Fibroblast of the aortic adventitia (primary cell): ENCODE results near the gene FSIP1. TPM values are rescaled to one million over a fixed set of nuclear protein-coding genes. Genes with fewer than 3 reads are reported as not detected.
A peak's percentile ranks its signal among the peaks of the same experiment; 100 is the strongest.

Experiments
- DNase-seq: peaks from one replicate; pipeline ENCODE4 v3.0.0-alpha.2; 2010; ENCODE audit warnings: low read depth
- H3K4me3 ChIP-seq: 2 replicates; pipeline ENCODE4 v1.5.1; 2011; ENCODE audit warnings: low read depth, mild to moderate bottlenecking, control low read depth, low read length, moderate library complexity
- CTCF ChIP-seq: IDR thresholded peaks from 2 replicates; pipeline ENCODE4 v1.5.1; 2011; ENCODE audit warnings: mild to moderate bottlenecking, low read length, control low read depth, inconsistent platforms; ENCODE audit not compliant: insufficient read depth
- total RNA-seq: library from RNA; depleted of rRNA; stranded (reverse); fragments of >200 nt; gene quantifications from 2 replicates; pipeline ENCODE4 v1.2.3, GENCODE V29; 2012; ENCODE audit warnings: low replicate concordance

The FSIP1 gene
- total RNA-seq, 1 donor, result 4.2 TPM

- TF ChIP-seq CTCF, result no peak
- DNase-seq, result no peak
Measured at GRCh38 chr15:39803016-39803415, 20.4 kb upstream of the FSIP1 start.

GRCh38 chr15:39801641-39802309 is 19.1 kb upstream of the FSIP1 start:
- no peak overlapping the region for H3K4me3 ChIP-seq
- peak; percentile 57 for TF ChIP-seq CTCF
- DNase-seq, result no peak

More at GRCh38 chr15:39803016-39803415, 20.4 kb upstream of the FSIP1 start:
- no peak overlapping the region for H3K4me3 ChIP-seq

- DNase-seq, result no peak
- no peak for TF ChIP-seq CTCF
Measured at GRCh38 chr15:39799552-39800011, 16.9 kb upstream of the FSIP1 start.

GRCh38 chr15:39798382-39798781 is 15.7 kb upstream of the FSIP1 start:
- TF ChIP-seq CTCF, result no peak
- H3K4me3 ChIP-seq, result no peak overlapping the region
- DNase-seq, result no peak

More at GRCh38 chr15:39799552-39800011, 16.9 kb upstream of the FSIP1 start:
- H3K4me3 ChIP-seq, result no peak overlapping the region

- no peak for DNase-seq
- TF ChIP-seq CTCF, result no peak
- no peak overlapping the region for H3K4me3 ChIP-seq
Measured at GRCh38 chr15:39797407-39797806, 14.8 kb upstream of the FSIP1 start.

- TF ChIP-seq CTCF, result no peak
- no peak for DNase-seq
- H3K4me3 ChIP-seq, result no peak overlapping the region
Measured at GRCh38 chr15:39796601-39797000, 14.0 kb upstream of the FSIP1 start.

- no peak overlapping the region for H3K4me3 ChIP-seq
- TF ChIP-seq CTCF, result no peak
- no peak for DNase-seq
Measured at GRCh38 chr15:39795486-39795885, 12.8 kb upstream of the FSIP1 start.
